ENCODE results near the gene HNF1B. TPM values are rescaled to one million over a fixed set of nuclear protein-coding genes. Genes with fewer than 3 reads are reported as not detected.

HNF1B gene
- total and polyA plus RNA-seq, 12 donors = not detected

GRCh38 chr17:37693328-37693727, 51.5 kb downstream of the HNF1B start:
- no peaks in the 10 kb centered on the region for H3K36me3 ChIP-seq
- H3K27me3 ChIP-seq = peaks cover 0 to 12% (median 2%) of the 10 kb centered on the region in 7 donors
- no peaks in the 10 kb centered on the region for H3K4me1 ChIP-seq
- ATAC-seq = no peak
- DNase-seq = no peak
- TF ChIP-seq CTCF (IDR thresholded peaks at IDR 0.05) = no peak
- WGBS, 2 donors = 71 to 75% methylated on average over 5 of the region's 5 CpGs
- no peak overlapping the region for H3K4me3 ChIP-seq
- H3K9me3 ChIP-seq = peaks cover 0 to 7% (median 0%) of the 10 kb centered on the region in 11 donors
- intact Hi-C loops (cut with DNase I) = no loop called here
- no peak overlapping the region for H3K27ac ChIP-seq

DNA sequence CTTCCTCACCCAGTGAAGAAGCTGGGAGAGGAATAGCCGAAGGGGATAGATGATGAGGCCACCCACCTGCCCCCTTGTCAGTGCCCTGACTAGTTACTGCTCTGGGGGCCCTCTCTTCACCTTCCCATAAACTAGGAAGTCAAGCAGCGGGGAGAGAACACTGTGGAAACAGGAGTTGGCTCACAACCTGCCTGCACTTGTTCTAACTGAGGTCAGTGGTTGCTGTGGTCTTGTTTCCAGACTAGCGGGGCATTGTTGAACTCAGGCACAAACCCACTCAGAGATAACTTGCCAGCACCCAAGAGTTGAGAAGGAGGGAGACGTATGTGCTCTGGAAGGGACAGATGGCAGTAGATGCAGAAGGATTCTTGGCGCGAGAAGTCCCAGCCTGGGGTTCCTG, 53.1 kb downstream of the HNF1B start:
- DNase-seq (no peak), ATAC-seq (no peak)
- Histone ChIP-seq H3K4me1 (no peaks in the 10 kb centered on the region), H3K9me3 (peaks cover 0 to 7% (median 0%) of the 10 kb centered on the region in 11 donors), H3K27me3 (peaks cover 0 to 8% (median 0%) of the 10 kb centered on the region in 7 donors), H3K36me3 (no peaks in the 10 kb centered on the region), H3K4me3 (no peak overlapping the region), H3K27ac (no peak overlapping the region)
- no peak for TF ChIP-seq CTCF (IDR thresholded peaks at IDR 0.05)
- intact Hi-C loops (cut with DNase I) = no loop called here
- WGBS, 2 donors = 72 to 82% methylated on average over 6 of the region's 6 CpGs

DNA sequence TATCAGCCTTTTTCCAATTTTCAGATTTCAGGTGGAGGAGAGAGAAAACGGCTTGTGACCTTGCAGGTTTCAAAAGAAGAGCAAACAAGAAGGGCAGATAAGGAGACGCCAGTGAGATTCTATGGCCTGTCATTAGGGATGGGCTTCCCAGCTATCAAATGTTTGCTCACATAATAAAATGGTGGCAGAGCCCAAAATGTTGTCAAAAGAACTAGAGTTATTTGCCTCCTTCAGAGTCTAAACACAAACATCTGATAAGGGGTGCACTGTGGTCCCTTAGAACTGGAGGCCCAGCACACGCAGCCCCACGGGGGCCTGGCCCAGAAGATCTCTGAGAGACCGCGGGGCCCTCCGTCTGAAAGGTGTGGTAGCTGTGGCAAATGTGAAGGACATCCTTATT, 55.5 kb downstream of the HNF1B start:
- no peaks in the 10 kb centered on the region for H3K36me3 ChIP-seq
- H3K27me3 ChIP-seq = peaks cover 0 to 8% (median 0%) of the 10 kb centered on the region in 7 donors
- no peak overlapping the region for H3K4me3 ChIP-seq
- TF ChIP-seq CTCF (IDR thresholded peaks at IDR 0.05) = no peak
- 75 to 80% methylated on average over 7 of the region's 7 CpGs for WGBS, 2 donors
- H3K27ac ChIP-seq = no peak overlapping the region
- no peaks in the 10 kb centered on the region for H3K4me1 ChIP-seq
- H3K9me3 ChIP-seq = no peaks in the 10 kb centered on the region
- no peak for ATAC-seq
- intact Hi-C loops (cut with DNase I) = no loop called here
- no peak for DNase-seq

- Histone ChIP-seq H3K4me3 (no peak overlapping the region), H3K4me1 (no peaks in the 10 kb centered on the region), H3K27ac (no peak overlapping the region), H3K9me3 (peaks cover 0 to 4% (median 0%) of the 10 kb centered on the region in 11 donors), H3K27me3 (peaks cover 0 to 9% (median 3%) of the 10 kb centered on the region in 7 donors), H3K36me3 (no peaks in the 10 kb centered on the region)
- intact Hi-C loops (cut with DNase I) = no loop called here
- DNase-seq (no peak), ATAC-seq (no peak)
- no peak for TF ChIP-seq CTCF (IDR thresholded peaks at IDR 0.05)
- 62 to 76% methylated on average over 9 of the region's 9 CpGs for WGBS, 2 donors
Measured at GRCh38 chr17:37683454-37683984, 61.3 kb downstream of the HNF1B start.
